Panc1 (cell line): ENCODE data around the gene RPE. TPM values are rescaled to one million over a fixed set of nuclear protein-coding genes. Genes with fewer than 3 reads are reported as not detected.

Experiments used
- ATAC-seq: fragments of 200-7000 bp; cut with Tn5 transposase; 2 replicates; pipeline ENCODE4 v1.9.1; 2020; ENCODE audit warnings: mild to moderate bottlenecking, moderate library complexity
- BruUV-seq: library from RNA; stranded (reverse); fragments of 400-500 nt; replicated peaks from 2 replicates; lab custom pipeline; 2021; lab: Mats Ljungman, UMichigan
- CTCF ChIA-PET: fragments of 300-600 bp; sonication (Branson Sonifier 250); formaldehyde crosslinking; loops from one replicate; lab custom pipeline; 2022; ENCODE audit warnings: antibody characterized with exemption; lab: Charles Lee
- POLR2A ChIA-PET: fragments of 300-600 bp; sonication (Branson Sonifier 250); formaldehyde crosslinking; loops from one replicate; lab custom pipeline; 2022; ENCODE audit warnings: antibody characterized with exemption; lab: Charles Lee
- DNase-seq: peaks from one replicate; pipeline ENCODE4 v3.0.0-alpha.2; 2010; ENCODE audit warnings: low read depth, low spot score
- H3K27ac ChIP-seq: 2 replicates; pipeline ENCODE4 v1.5.1; 2011; ENCODE audit warnings: mild to moderate bottlenecking, low read length, inconsistent platforms
- H3K27me3 ChIP-seq: fragments of 200-500 bp; sonication (Bioruptor generic); 2 replicates; pipeline ENCODE4 v1.6.0; 2014; ENCODE audit warnings: low read length, inconsistent platforms; ENCODE audit not compliant: control insufficient read depth, insufficient read depth
- H3K36me3 ChIP-seq: fragments of 200-500 bp; sonication (Bioruptor generic); 2 replicates; pipeline ENCODE4 v1.5.1; 2014; ENCODE audit warnings: inconsistent platforms, mild to moderate bottlenecking, low read length, moderate library complexity; ENCODE audit not compliant: control insufficient read depth, insufficient read depth
- H3K4me1 ChIP-seq: 2 replicates; pipeline ENCODE4 v1.5.1; 2011; ENCODE audit warnings: inconsistent platforms, mild to moderate bottlenecking, low read length, moderate library complexity; ENCODE audit not compliant: control insufficient read depth, insufficient read depth
- H3K4me3 ChIP-seq, 2 experiments: 2 replicates each; pipeline ENCODE4 v1.5.1; 2011 to 2012; ENCODE audit warnings: low read depth in 2 of 2, low read length in 2 of 2, mild to moderate bottlenecking in 2 of 2, inconsistent platforms in 1 of 2, moderate library complexity in 1 of 2
- H3K9me3 ChIP-seq: fragments of 200-500 bp; sonication (Bioruptor generic); 2 replicates; pipeline ENCODE4 v1.5.1; 2014; ENCODE audit warnings: low read depth, mild to moderate bottlenecking, inconsistent platforms, low read length, moderate library complexity; ENCODE audit not compliant: control insufficient read depth, insufficient read depth
- POLR2AphosphoS5 ChIP-seq: IDR thresholded peaks from 2 replicates; pipeline ENCODE4 v1.6.1; 2012; ENCODE audit warnings: mild to moderate bottlenecking, low read depth, low read length, moderate library complexity
- SIN3A ChIP-seq: IDR thresholded peaks from 2 replicates; pipeline ENCODE4 v1.6.1; 2012; ENCODE audit warnings: low read depth, mild to moderate bottlenecking, low read length, moderate library complexity, borderline replicate concordance; ENCODE audit not compliant: insufficient read depth
- TCF7L2 ChIP-seq: IDR thresholded peaks from 2 replicates; pipeline ENCODE4 v1.6.1; 2011; ENCODE audit warnings: mild to moderate bottlenecking, low read depth, low read length, inconsistent platforms
- in situ Hi-C: cut with HindIII; loops from 2 replicates; pipeline ENCODE4 v1.10.0; 2016; ENCODE audit warnings: low sequenced_read_pairs, low pct_unique_long_range_greater_than_20kb
- intact Hi-C: fragments of 100-400 bp; cut with micrococcal nuclease; formaldehyde crosslinking; loops from one replicate; pipeline ENCODE4 v1.10.0; 2022; ENCODE audit not compliant: unreplicated experiment
- total RNA-seq: library from RNA; stranded (reverse); gene quantifications from one replicate; pipeline ENCODE4 v1.2.1, GENCODE V29; 2021; ENCODE audit not compliant: unreplicated experiment
- TF ChIP-seq, protein P1 (sequence below): fragments of 450-650 bp; IDR thresholded peaks from 2 replicates; pipeline ENCODE4 v1.5.1; 2017; ENCODE audit warnings: mild to moderate bottlenecking
- TF ChIP-seq, protein P2 (sequence below), 2 experiments: IDR thresholded peaks; 2 replicates each; pipeline ENCODE4 v1.6.1; 2011 to 2012; ENCODE audit warnings: low read depth in 2 of 2, control low read depth in 1 of 2, low read length in 1 of 2, mild to moderate bottlenecking in 1 of 2, moderate library complexity in 1 of 2; ENCODE audit not compliant: insufficient read depth in 1 of 2

Gene RPE
- total RNA-seq, 1 experiment from 2014 or later = 100 TPM

GRCh38 chr2:209974576-209974975 lies 27.9 kb upstream of the RPE start:
- no TSS peak for BruUV-seq
- POLR2A ChIA-PET = no interaction called here

GRCh38 chr2:209976698-209977385 lies 25.6 kb upstream of the RPE start:
- in situ Hi-C loops (no loop called here), intact Hi-C loops (loop anchor here (2.0 kb wide), 1 partner anchor 222 kb away; no protein-coding TSS in a partner anchor)
- CTCF ChIA-PET = interaction anchor here (0.6 kb wide), 1 partner anchor 93 kb away, joined by 3 read pairs; no protein-coding TSS in a partner anchor
- Histone ChIP-seq H3K4me1 (no peaks in the 10 kb centered on the region), H3K4me3 (no peak overlapping the region), H3K27me3 (no peaks in the 10 kb centered on the region; the same call in 1 of the 2 replicates), H3K27ac (no peak overlapping the region), H3K36me3 (no peaks in the 10 kb centered on the region), H3K9me3 (no peaks in the 10 kb centered on the region)
- ATAC-seq (no peak), DNase-seq (no peak)
- POLR2A ChIA-PET = no interaction called here
- TF ChIP-seq, protein P1, sequence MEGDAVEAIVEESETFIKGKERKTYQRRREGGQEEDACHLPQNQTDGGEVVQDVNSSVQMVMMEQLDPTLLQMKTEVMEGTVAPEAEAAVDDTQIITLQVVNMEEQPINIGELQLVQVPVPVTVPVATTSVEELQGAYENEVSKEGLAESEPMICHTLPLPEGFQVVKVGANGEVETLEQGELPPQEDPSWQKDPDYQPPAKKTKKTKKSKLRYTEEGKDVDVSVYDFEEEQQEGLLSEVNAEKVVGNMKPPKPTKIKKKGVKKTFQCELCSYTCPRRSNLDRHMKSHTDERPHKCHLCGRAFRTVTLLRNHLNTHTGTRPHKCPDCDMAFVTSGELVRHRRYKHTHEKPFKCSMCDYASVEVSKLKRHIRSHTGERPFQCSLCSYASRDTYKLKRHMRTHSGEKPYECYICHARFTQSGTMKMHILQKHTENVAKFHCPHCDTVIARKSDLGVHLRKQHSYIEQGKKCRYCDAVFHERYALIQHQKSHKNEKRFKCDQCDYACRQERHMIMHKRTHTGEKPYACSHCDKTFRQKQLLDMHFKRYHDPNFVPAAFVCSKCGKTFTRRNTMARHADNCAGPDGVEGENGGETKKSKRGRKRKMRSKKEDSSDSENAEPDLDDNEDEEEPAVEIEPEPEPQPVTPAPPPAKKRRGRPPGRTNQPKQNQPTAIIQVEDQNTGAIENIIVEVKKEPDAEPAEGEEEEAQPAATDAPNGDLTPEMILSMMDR = no peak
- TF ChIP-seq POLR2AphosphoS5 (no peak), SIN3A (no peak), TCF7L2 (no peak)
- TF ChIP-seq, protein P2, sequence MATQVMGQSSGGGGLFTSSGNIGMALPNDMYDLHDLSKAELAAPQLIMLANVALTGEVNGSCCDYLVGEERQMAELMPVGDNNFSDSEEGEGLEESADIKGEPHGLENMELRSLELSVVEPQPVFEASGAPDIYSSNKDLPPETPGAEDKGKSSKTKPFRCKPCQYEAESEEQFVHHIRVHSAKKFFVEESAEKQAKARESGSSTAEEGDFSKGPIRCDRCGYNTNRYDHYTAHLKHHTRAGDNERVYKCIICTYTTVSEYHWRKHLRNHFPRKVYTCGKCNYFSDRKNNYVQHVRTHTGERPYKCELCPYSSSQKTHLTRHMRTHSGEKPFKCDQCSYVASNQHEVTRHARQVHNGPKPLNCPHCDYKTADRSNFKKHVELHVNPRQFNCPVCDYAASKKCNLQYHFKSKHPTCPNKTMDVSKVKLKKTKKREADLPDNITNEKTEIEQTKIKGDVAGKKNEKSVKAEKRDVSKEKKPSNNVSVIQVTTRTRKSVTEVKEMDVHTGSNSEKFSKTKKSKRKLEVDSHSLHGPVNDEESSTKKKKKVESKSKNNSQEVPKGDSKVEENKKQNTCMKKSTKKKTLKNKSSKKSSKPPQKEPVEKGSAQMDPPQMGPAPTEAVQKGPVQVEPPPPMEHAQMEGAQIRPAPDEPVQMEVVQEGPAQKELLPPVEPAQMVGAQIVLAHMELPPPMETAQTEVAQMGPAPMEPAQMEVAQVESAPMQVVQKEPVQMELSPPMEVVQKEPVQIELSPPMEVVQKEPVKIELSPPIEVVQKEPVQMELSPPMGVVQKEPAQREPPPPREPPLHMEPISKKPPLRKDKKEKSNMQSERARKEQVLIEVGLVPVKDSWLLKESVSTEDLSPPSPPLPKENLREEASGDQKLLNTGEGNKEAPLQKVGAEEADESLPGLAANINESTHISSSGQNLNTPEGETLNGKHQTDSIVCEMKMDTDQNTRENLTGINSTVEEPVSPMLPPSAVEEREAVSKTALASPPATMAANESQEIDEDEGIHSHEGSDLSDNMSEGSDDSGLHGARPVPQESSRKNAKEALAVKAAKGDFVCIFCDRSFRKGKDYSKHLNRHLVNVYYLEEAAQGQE (IDR thresholded peaks at IDR 0.05; ENCODE audit: insufficient read depth in 1 of 2, low read depth in 2 of 2, low read length in 1 of 2) = no peak
- no TSS peak for BruUV-seq

More at GRCh38 chr2:209974576-209974975, 27.9 kb upstream of the RPE start:
- intact Hi-C loops = no loop called here
- Histone ChIP-seq H3K27ac (no peak overlapping the region), H3K27me3 (no peaks in the 10 kb centered on the region; the same call in 1 of the 2 replicates), H3K4me1 (no peaks in the 10 kb centered on the region), H3K9me3 (no peaks in the 10 kb centered on the region), H3K36me3 (no peaks in the 10 kb centered on the region), H3K4me3 (no peak overlapping the region)
- ATAC-seq = no peak
- TF ChIP-seq POLR2AphosphoS5 (no peak), TCF7L2 (no peak)
- no peak for DNase-seq
- CTCF ChIA-PET = no interaction called here
- in situ Hi-C loops = no loop called here
